Right lobe of liver (tissue), 6 donors: Measurements from ENCODE around the gene FGF7. TPM values are rescaled to one million over a fixed set of nuclear protein-coding genes. Genes with fewer than 3 reads are reported as not detected.
"Not testable (repeated sequence)": the region's sequence is repeated elsewhere in the genome, so short reads cannot be mapped to it uniquely, and the experiment has no call there.

ENCODE experiments used
- ATAC-seq, 4 donors: fragments of 200-7000 bp; cut with Tn5 transposase; one replicate each; pipeline ENCODE4 v1.9.1; 2020; ENCODE audit warnings: mild to moderate bottlenecking in 4 of 4, moderate library complexity in 4 of 4
- DNase-seq, 3 donors: peaks; one replicate each; pipeline ENCODE4 v3.0.0-alpha.2; 2020
- H3K27ac ChIP-seq, 3 donors: fragments of 200-600 bp; one replicate each; pipeline ENCODE4 v1.8.0; 2022
- H3K27me3 ChIP-seq, 2 donors: fragments of 200-600 bp; one replicate each; pipeline ENCODE4 v1.8.0; 2022
- H3K36me3 ChIP-seq, 4 donors: fragments of 200-600 bp; sonication (generic) in 1 of 4; one replicate each; pipeline versions ENCODE4 v1.5.1 to v1.8.0; 2017 to 2022; ENCODE audit warnings: control low read depth in 1 of 4
- H3K4me1 ChIP-seq, 4 donors: fragments of 200-600 bp; sonication (generic) in 1 of 4; one replicate each; pipeline versions ENCODE4 v1.5.1 to v1.8.0; 2017 to 2022; ENCODE audit warnings: control low read depth in 1 of 4
- H3K4me3 ChIP-seq, 3 donors: fragments of 200-600 bp; one replicate each; pipeline ENCODE4 v1.8.0; 2022
- H3K9me3 ChIP-seq, 4 donors: fragments of 200-600 bp; sonication (generic) in 1 of 4; one replicate each; pipeline versions ENCODE4 v1.5.1 to v1.8.0; 2017 to 2022; ENCODE audit warnings: control low read depth in 1 of 4
- POLR2A ChIP-seq: fragments of 450-650 bp; IDR thresholded peaks from one replicate; pipeline ENCODE4 v1.6.1; 2017; ENCODE audit warnings: antibody characterized with exemption, mild to moderate bottlenecking
- WGBS: methylation state at CpG from one replicate; pipeline ENCODE4 v1.1.6; 2018; ENCODE audit warnings: low coverage, low lambda C conversion rate; ENCODE audit not compliant: insufficient coverage; ENCODE audit errors: missing lambda C conversion rate; 5-methylcytosine and 5-hydroxymethylcytosine counted together
- intact Hi-C, 2 donors: fragments of 100-400 bp; cut with DNase I; formaldehyde crosslinking; loops; one replicate each; pipeline versions ENCODE4 v1.11.2 to v1.14.1; 2022
- total RNA-seq, 6 experiments: library from RNA; depleted of rRNA in 2 of 6; stranded (reverse); fragments of >200 nt in 2 of 6; fragmentation: NEBNext Ultra II Directional in 3 of 6; extraction: Animal tissue kit (Norgen Biotek cat#: 25700) in 3 of 6; gene quantifications; one replicate each; pipeline versions ENCODE4 v1.1.0 to v1.2.4, GENCODE V29; 2016 to 2023
- TF ChIP-seq, protein P1 (sequence below), 4 donors: fragments of 200-600 bp in 3 of 4; fragments of 450-650 bp in 1 of 4; IDR thresholded peaks; one replicate each; pipeline versions ENCODE4 v1.5.1 to v1.8.0; 2016 to 2022; ENCODE audit warnings: antibody characterized with exemption in 4 of 4, mild to moderate bottlenecking in 2 of 4
- donor health status: DM: no; HTN: yes; CAD: no.
- donor health status: DM: no; HTN: no; CAD: no.
- donor health status: DM: no; HTN: no; CAD: no.
- donor health status: DM: no; HTN: yes; CAD: no.
- donor health status: DM: no; HTN: yes; CAD: no.

The FGF7 gene
- total RNA-seq, 6 experiments from 2014 or later = 0.09 to 1.0 (median 0.36) TPM

DNA sequence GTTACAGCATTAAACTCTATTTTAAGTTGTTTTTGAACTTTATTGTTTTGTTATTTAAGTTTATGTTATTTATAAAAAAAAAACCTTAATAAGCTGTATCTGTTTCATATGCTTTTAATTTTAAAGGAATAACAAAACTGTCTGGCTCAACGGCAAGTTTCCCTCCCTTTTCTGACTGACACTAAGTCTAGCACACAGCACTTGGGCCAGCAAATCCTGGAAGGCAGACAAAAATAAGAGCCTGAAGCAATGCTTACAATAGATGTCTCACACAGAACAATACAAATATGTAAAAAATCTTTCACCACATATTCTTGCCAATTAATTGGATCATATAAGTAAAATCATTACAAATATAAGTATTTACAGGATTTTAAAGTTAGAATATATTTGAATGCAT lies 62.4 kb downstream of the FGF7 start:
- ATAC-seq, H3K36me3 ChIP-seq, H3K27ac ChIP-seq, DNase-seq, H3K27me3 ChIP-seq, H3K4me1 ChIP-seq, intact Hi-C loops, H3K9me3 ChIP-seq, H3K4me3 ChIP-seq: not testable (repeated sequence)
- 71% methylated on average over 1 of the region's 1 CpG for WGBS

DNA sequence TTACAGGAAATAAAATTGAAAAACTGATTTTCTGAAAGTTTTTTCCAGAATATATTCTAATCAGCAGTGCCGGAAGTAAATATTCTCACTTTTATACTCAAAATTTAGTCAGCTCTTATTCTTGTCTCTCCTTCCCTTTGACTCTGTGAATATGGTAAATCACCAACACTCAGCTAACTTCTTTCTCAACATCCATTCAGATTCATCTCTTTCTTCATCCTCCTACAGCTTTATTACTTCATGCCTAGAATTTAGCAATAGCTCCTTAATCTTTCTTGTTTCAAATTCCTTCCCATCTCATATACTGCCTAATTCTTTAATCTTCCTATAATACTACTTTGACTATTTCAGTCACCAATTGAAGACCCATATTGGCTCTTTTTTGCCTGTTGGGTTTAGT lies 67.9 kb downstream of the FGF7 start:
- DNase-seq (no peak), ATAC-seq (no peak)
- Histone ChIP-seq H3K4me3 (no peak overlapping the region), H3K27ac (no peak overlapping the region), H3K36me3 (no peaks in the 10 kb centered on the region), H3K4me1 (no peaks in the 10 kb centered on the region), H3K27me3 (no peaks in the 10 kb centered on the region), H3K9me3 (no peaks in the 10 kb centered on the region)
- 15% methylated on average over 1 of the region's 1 CpG for WGBS
- intact Hi-C loops = no loop called here
- no peak for TF ChIP-seq POLR2A
- TF ChIP-seq, protein P1, sequence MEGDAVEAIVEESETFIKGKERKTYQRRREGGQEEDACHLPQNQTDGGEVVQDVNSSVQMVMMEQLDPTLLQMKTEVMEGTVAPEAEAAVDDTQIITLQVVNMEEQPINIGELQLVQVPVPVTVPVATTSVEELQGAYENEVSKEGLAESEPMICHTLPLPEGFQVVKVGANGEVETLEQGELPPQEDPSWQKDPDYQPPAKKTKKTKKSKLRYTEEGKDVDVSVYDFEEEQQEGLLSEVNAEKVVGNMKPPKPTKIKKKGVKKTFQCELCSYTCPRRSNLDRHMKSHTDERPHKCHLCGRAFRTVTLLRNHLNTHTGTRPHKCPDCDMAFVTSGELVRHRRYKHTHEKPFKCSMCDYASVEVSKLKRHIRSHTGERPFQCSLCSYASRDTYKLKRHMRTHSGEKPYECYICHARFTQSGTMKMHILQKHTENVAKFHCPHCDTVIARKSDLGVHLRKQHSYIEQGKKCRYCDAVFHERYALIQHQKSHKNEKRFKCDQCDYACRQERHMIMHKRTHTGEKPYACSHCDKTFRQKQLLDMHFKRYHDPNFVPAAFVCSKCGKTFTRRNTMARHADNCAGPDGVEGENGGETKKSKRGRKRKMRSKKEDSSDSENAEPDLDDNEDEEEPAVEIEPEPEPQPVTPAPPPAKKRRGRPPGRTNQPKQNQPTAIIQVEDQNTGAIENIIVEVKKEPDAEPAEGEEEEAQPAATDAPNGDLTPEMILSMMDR (IDR thresholded peaks at IDR 0.05) = no peak

GRCh38 chr15:49492151-49492550 lies 69.1 kb downstream of the FGF7 start:
- WGBS = 75% methylated on average over 2 of the region's 2 CpGs
- Histone ChIP-seq H3K4me1 (no peaks in the 10 kb centered on the region), H3K27ac (no peak overlapping the region), H3K4me3 (no peak overlapping the region), H3K27me3 (no peaks in the 10 kb centered on the region), H3K36me3 (no peaks in the 10 kb centered on the region), H3K9me3 (no peaks in the 10 kb centered on the region)
- no peak for DNase-seq
- TF ChIP-seq, protein P1 (IDR thresholded peaks at IDR 0.05) = no peak
- TF ChIP-seq POLR2A = no peak
- ATAC-seq = no peak
- intact Hi-C loops = no loop called here

DNA sequence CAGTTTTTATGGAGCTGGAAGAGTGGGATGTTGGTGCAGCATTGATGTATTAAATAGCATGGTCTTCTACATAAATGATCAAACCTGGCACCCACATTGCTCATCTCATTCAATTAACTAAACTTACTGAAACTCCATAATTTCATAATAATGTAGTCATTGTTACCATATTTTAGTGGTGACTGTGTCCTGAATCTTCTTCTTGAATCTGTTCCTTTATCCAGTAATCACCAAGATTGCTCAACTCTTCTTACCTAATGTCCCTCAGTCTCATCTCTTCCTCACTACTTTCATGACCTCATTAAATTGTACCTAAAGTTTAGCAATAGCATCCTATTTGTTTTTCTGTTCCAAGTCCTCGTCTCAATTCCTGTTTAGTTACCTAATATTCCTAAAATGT lies 69.8 kb downstream of the FGF7 start:
- 18% methylated on average over 1 of the region's 1 CpG for WGBS
- intact Hi-C loops = no loop called here
- DNase-seq = no peak

DNA sequence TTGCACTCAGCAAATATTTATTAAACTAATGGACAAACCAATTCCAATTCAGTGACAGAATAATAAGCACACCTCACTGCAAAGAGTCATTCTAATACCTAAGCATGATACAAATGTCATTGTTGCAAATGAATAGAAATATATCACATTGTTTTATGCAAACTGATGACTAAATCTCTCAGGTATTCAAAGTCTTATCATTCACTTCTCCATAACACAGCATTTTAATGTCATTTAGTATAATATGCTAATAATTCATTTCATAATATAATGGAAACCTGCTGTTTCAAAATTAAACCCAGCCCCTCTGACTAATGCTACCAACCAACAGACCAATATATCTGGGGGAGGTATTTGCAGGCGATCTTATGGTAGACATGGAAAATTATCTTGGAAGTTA lies 71.8 kb downstream of the FGF7 start:
- H3K4me3 ChIP-seq = no peak overlapping the region
- intact Hi-C loops = no loop called here
- no peaks in the 10 kb centered on the region for H3K9me3 ChIP-seq
- no peaks in the 10 kb centered on the region for H3K4me1 ChIP-seq
- WGBS = 79% methylated on average over 1 of the region's 1 CpG
- TF ChIP-seq POLR2A = no peak
- TF ChIP-seq, protein P1 (IDR thresholded peaks at IDR 0.05) = no peak
- no peak overlapping the region for H3K27ac ChIP-seq
- DNase-seq = no peak
- no peaks in the 10 kb centered on the region for H3K27me3 ChIP-seq
- no peaks in the 10 kb centered on the region for H3K36me3 ChIP-seq
- ATAC-seq = no peak

More for the DNA sequence above, 69.8 kb downstream of the FGF7 start:
- TF ChIP-seq, protein P1 (IDR thresholded peaks at IDR 0.05) = no peak
- no peak for TF ChIP-seq POLR2A
- H3K4me3 ChIP-seq = no peak overlapping the region
- H3K9me3 ChIP-seq = no peaks in the 10 kb centered on the region
- H3K27me3 ChIP-seq = no peaks in the 10 kb centered on the region
- no peaks in the 10 kb centered on the region for H3K4me1 ChIP-seq
- peak in 2 of 4 donors; percentile 35 to 53 for ATAC-seq
- H3K36me3 ChIP-seq = no peaks in the 10 kb centered on the region
- H3K27ac ChIP-seq = no peak overlapping the region
